T1000 (cell line): ENCODE data around the gene COPS2.
"Not testable (repeated sequence)": the region's sequence is repeated elsewhere in the genome, so short reads cannot be mapped to it uniquely, and the experiment has no call there.

Experiments used
- DNase-seq: peaks from one replicate; lab custom pipeline; 2025; ENCODE audit warnings: mixed read lengths; lab: John Stamatoyannopoulos, UW

Gene COPS2

DNA sequence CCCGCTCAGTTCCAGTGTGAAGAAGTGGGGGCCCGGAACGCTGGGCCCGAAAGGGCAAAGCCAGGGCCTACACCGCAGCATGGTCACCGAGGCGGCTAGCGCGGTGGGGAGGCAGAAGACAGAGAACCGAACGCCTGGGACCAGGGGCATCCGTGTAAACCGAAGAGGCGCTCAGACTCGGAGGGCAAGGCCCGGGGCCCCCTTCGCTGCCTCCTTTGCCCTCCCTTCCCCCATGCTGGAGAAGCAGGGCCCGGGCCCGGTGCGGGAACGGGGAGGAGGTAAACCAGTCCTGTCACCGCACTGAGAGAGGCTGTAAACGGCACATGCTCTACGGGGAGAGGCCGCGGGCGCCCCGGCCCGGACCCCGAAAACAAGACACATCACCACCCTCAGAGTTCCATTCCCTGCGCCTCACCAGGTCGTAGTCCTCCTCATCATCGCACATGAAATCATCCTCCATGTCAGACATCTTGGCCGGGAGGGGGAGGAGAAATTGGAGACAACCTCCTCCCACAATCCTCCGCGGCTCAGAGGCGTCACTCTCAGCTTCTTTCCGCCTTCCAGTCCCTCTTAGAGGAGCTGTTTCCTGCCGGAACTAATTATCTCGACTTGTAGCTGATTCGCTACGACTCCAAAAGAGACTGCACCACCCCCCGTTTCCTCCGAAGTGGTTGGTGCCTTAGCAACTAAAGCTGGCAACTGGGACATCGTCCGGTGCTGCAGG lies at the start of gene COPS2:
TSS of gene COPS2 (minus strand) at position 490 of the 724 bp plus-strand sequence. CDS start at position 469, 21 bp downstream.
- peak; percentile 93 for DNase-seq

DNA sequence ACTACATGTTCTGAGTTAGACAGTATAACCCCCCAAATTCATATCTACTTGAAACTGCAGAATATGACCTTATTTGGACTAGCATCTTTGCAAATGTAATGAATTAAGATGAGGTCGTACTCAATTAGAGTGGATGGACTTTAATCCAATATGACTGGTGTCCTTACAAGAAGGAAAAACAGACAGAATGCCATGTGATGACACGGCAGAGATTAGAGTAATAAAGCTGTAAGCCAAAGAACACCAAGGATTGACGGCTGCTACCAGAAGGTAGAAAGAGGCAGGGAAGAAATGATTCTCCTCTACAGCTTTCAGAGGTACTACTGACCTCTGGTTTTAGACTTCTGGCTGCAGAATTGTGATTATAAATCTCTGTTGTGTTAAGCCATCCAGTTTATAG lies 44.9 kb upstream of the COPS2 start:
- no peak for DNase-seq

DNA sequence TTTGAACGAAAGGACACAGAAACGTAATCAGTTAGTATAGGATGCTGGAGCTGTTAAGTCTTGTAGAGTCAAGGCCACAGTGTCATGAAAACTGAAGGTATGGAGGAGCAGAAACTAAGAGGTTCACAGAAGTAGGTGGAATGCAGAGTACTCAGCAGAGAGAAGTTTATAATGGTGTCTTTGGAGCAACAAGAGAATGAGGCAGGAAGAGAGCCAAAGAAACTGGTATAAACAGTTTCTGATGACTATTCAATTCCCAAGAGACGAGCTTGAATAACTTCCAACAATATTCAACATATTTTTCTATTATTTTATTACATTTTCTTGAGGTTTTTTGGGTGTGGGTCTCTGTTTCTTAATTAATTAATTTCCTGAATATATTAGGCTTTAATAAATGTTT lies 44.3 kb upstream of the COPS2 start:
- DNase-seq, result no peak

DNA sequence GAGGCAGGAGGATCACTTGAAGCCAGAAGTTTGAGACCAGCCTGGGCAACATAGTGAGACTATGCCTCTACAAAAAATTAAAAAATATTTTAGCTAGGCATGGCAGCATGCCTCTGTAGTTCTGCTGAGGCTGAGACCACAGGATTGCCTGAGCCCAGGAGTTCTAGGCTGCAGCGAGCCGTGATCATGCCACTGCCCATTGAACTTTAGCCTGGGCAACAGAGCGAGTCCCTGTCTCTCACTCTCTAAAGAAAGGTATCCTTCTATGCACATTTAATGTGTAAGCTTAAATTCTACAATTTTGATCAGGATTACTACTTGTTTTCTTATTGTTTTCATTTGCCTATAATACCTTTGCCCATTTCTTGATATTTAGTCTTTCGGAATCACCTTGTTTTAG lies 41.5 kb upstream of the COPS2 start:
- DNase-seq, result no peak

DNA sequence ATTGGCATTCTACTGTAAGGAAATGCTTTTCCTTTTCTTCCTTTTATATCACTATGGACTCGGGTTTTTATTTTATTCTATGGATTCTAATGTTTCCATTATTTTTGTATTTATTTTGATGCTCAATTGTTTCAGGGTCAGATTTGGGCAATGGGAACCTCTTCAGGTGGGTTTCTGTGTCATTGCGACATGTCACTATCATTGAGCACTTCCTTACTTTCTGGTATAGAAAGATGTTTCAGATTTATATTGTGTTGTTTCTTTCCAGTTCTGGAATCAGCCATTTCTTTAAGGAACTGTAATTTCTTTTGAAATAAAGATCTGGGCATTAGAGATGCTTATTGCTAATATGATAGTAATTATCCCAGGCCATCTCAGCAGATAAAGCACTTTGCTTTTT lies 36.5 kb upstream of the COPS2 start:
- no peak for DNase-seq

DNA sequence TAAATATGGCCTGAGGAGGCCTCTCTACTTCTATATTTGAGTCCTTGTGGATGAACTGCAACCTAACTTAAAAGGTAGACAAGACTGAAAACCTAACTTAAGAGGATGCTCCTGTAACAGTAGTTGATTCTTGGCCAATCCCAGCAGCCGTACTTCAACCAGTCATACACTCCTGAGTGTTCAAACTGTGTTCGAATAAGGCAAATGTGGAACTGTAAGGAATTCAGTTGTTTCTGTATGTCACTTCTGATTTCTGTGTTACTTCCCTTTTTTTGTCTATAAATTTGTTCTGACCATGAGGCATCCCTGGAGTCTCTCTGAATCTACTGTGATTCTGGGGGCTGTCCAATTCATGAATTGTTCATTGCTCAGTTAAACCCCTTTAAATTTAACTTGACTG lies 35.2 kb upstream of the COPS2 start:
- DNase-seq, result no peak

DNA sequence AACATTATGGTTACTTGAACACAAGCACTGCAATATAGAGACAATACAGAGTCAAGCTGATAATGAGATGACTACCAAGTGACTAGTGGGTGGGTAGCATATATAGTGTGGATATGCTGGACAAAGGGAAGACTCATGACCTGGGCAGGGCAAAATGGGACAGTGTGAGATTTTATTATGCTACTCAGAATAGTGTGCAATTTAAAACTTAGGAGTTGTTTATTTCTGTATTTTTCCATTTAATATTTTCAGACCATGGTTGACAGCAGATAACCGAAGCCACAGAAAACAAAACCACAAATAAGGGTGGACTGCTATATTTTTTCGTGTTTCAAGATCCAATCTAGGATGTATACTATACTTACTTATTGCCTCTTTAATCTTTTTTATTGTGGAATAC lies 34.2 kb upstream of the COPS2 start:
- DNase-seq, result no peak

DNA sequence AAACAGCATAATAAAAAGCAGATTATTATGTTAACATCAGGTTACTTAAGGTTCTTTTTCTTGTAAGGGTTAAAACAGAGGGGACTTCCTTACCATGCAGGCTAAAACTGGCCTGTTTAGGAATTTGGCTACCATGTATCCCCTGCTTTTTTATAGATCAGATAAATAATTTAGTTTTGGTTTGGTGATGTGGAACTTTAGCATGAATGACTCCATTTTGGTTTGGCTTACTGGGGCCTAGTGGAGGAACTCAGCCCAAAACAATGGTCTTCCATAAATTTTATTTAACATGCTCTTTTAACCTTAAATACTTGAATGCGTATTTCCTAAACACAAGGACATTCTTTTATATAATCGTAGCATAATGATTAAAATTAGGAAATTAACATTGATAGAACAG lies 33.5 kb upstream of the COPS2 start:
- DNase-seq, result no peak

DNA sequence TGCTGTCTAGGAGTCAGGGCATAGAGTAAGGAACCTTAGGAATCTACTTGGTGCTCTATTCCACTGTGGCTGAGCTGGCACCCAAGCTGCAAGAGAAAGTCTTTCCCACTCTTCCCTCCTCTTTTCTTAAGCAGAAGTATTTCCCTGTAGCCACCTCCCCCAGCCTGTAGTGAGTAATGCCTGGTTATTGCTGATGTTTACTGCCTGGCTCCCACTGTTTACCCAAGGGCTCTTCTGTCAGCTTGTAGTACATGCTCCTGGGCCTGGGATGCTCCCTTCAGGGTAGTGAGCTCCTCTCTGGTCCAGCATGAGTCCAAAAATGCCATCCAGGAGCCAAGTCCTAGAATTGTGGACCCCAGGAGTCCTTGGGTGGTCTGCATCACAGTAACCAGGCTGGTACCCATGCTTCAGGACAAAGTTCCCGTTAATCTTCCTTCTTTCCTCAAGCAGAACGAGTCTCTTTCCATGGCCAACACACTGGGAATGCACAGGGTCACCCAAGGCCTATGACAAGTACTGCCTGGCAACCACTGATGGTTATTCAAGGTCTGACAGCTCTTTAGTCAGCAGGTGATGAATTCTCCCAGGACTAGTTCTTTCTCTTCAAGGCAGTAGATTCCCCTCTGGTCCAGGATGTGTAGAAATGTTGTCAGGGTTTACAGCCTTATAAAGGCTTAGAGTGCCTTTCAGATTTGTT lies 32.3 kb upstream of the COPS2 start:
- no peak for DNase-seq

DNA sequence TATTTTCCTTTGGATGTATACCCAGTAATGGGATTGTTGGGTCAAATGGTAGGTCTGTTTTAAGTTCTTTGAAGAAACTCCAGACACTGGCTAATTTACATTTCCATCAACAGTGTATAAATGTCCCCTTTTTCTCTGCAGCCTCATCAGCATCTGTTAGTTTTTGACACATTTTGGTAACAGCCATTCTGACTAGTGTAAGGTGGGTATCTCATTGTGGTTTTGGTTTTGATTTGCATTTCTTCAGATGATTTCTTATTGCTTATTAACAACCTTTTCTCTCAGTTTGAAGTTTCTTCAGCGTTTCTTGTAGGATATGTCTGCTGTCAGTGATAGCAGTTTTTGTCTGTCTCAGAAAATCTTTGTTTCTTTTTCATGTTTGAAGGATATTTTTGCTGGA lies 30.1 kb upstream of the COPS2 start:
- DNase-seq, result no peak

DNA sequence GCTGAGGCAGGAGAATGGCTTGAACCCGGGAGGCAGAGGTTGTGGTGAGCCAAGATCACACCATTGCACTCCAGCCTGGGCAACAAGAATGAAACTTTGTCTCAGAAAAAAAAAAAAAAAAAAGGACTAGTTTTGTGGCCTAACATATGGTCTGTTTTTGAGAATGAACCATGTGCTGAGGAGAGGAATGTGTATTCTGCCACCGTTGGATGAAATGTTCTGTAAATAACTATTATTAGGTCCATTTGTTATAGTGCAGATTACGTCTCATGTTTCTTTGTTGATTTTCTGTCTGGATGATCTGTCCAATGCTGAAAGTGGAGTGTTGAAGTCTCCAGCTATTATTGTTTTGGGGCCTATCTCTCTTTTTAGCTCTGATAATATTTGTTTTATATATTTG lies 28.3 kb upstream of the COPS2 start:
- not testable (repeated sequence) for DNase-seq

DNA sequence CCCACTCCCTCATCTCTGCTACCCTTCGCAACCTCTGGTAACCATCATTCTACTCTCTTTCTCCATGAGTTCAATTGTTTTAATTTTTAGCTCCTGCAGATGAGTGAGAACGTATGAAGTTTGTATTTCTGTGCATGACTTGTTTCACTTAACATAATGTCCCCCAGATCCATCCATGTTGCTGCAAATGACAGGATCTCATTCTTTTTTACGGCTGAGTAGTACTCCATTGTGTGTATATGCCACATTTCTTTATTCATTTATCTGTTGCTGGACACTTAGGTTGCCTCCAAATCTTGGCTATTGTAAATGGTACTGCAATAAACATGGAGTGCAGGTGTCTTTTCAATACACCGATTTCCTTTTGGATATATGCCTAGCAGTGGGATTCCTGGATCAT lies 26.7 kb upstream of the COPS2 start:
- DNase-seq, result no peak

DNA sequence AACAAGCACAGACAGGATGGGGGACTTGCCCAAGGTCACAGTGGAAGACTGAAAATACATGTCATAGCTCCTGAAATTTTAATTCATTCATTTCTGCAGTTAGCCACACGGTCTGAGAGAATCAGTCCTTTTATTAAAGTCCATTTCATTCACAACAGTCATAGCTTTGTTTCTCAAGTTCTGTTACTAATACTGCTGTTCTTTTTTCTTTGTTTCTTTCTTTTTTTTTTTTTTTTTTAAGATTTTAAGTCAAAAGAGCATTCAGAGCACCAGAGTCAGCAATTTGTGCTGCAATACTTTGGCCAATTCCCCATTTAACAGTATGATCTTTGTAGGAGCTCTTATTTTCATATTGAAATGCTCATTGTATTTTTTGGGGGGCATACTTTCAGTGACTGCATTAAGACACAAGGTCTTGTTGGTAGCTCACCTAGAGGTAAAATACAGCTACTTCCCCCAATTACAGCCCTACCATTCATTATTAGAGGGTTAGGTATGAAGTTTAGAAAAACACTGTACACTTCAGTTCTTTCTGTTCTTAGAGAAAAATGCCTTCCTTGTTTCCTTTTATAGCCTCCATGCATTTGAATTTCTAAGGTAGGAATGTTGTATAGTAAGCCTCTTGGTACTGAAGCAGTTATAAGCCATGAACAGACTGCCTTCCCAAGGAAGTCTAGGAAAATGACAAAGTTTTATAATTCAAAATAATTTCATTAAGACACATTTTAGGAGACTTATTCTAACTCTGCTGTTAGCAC lies 24.2 kb upstream of the COPS2 start:
- no peak for DNase-seq

DNA sequence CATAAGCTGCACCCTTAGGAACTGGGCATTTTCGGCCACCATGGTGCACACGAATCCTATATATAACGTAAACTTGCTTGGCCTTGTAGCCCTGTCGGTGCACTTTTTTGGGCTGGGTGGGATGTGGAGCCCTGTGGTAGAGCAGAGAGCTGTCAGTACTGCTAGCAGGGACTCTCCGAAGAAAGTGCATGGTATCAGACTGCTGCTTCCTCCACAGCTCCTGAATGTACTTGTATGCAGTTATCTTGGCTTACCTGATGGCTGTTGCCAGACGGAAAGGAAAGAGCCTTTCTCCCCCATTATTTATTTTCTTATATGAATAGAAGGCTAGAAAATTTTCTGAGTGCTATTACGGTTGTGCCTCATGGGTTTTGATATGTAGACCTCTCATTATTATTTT lies 23.1 kb upstream of the COPS2 start:
- no peak for DNase-seq

DNA sequence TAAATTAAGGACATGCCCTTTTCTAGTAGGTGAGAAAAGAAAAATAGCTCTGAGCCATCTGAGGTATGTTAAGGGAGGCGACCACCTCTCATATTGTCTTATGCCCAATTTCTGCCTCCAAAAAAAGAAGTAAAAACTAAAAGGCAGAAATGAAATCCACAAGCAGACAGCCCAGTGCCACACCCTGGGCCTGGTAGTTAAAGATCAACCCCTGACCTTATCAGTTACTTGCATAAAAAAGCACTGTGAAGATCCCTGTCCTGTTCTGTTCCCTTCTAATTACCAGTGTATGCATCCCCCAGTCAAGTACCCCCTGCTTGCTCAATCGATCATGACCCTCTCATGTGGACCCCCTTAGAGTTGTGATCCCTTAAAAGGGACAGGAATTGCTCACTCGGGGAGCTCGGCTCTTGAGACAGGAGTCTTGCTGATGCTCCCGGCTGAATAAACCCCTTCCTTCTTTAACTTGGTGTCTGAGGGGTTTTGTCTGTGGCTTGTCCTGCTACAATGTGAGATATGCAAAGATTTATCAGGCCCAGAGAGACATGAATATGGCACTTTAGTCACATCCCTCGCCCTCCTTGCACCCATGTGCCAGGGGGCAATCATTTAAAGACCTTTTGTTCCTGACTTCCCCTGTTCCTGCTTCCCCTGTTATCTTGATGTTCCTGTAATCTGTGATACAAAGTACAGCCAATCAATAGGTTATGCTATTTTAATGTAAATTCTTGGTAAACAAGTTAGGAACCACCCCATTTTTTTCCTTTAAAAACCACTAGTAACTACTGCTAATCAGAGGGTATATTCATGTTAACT lies 20.4 kb upstream of the COPS2 start:
- DNase-seq, result not testable (repeated sequence)

DNA sequence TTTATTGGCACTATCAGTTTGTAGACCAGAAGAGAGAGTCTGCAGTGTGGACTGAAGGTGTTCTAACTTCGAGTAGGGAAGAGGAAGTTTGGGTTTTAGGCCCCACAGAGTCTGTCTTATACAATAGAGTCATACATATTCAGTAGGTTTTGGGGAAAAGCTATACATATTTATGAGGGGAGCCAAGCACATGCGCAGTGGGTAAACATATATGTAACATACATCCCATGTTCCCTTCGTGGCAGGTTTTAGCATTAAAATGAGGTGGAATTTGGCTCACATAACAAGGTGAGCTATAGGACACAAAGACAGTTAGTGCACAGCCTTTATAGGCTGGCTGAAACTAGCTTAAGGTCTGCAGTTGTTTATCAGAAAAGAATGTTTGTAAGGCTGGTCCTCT lies 19.5 kb upstream of the COPS2 start:
- DNase-seq, result no peak

DNA sequence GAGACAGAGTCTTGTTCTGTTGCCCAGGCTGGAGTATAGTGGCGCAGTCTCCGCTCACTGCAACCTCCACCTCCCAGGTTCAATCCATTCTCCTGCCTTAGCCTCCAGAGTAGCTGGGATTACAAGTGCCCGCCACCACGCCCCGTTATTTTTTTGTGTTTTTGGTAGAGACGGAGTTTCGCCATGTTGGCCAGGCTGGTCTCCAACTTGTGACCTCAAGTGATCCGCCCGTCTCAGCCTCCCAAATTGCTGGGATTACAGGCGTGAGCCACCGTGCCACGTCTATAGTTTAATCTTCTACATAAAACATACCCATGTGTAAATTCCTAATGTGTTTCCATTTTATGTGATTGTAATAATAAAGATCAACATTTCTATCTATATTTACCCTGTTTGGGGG lies 16.4 kb upstream of the COPS2 start:
- DNase-seq, result no peak

DNA sequence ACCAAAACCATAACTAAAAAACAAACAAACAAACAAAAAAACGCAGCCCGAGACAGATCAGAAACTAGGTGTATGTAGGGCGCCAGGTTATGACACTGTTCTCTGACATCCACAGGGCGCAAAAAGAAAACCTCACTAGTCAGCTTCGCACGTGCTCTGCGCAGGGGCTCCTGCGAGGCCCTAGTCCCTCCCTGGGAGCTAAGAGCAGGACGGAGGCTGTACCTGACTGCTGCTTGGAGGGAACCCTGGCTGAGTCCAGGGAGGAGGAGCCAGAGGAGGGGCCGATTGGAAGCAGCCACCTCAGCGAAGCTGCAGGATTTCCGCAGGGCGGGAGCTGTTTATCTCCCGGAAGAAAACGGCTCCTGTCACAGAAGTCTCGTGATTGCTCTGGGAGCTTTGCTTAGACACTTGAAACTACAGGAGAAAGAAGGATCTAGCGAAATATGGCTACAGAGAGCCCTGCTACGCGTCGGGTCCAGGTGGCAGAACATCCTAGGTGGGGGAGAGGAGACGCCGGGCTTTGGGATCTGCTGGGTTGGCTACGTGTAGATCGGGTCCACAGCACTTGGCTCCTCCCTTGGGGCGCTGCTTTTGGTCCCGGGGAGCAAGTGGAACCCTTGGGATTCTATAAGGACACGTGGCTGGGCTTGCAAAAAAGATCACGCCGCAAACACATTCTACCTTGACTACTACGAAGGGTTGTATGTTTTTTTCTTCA lies 14.6 kb upstream of the COPS2 start, which contains the start of gene GALK2:
TSS of gene GALK2 (plus strand) at position 368 of the 718 bp plus-strand sequence. CDS start at position 444, 76 bp downstream.
- no peak for DNase-seq

DNA sequence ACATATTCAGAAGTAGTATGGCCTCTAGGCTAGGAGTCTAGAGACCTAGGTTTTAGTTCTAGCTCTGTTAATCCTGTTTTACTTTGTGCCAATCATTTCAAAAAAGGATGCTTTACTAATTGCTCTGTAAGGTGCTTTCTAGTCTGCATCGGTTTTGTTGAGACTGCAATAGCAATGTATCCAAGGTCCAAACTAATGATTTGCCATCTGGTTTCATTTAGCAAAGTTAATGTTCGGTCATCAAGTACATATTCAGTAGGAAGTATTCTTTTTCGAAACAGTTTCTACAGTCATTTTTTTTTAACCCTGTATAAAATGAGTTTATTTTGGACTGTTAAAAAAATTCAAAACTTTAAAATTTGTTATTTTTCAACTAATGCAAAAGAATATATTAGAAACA lies 12.6 kb upstream of the COPS2 start:
- DNase-seq, result no peak

DNA sequence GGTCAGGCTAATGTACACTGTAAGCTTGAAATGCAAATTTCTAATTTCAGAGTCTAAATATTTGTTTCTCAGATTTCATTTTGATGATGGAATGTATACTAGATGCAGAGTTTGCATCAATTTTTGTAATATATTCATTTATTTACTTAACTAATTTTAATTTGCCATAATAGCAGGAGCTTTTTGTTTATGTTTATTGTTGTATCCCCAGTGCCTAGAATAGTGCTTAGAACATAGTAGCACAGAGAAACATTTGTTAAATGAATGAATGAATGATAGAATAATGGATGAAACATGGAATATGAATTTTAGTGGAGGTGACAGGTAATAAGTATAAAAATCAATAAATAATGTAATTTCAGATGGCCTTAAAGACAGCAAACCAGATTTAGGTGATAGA lies 9.5 kb upstream of the COPS2 start:
- no peak for DNase-seq

DNA sequence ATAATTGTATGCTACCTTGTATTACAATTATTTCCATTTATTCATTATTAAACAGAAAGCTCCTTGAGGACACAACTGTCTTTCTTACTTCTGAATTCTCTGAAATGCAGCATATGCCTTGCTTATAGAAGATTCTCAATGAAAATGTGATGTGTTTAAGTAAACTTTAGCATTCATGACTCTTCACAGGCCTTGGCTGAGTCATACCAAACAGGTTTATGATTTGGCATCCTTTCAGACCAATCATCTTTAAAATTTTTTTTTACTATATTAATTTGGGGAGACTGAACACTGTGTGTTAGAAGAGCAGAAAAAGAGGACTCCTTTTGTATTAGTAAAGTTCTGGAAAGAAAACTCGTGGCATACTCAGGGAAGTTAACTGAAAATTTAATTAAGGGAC lies 8.3 kb upstream of the COPS2 start:
- no peak for DNase-seq
